Inflammatory macrophage (primary cell): Measurements from ENCODE around the gene VWA2.

Source experiments
- DNase-seq, 2 donors: peaks; one replicate each; pipeline ENCODE4 v3.0.0-alpha.2; 2020 to 2022

VWA2 gene

DNA sequence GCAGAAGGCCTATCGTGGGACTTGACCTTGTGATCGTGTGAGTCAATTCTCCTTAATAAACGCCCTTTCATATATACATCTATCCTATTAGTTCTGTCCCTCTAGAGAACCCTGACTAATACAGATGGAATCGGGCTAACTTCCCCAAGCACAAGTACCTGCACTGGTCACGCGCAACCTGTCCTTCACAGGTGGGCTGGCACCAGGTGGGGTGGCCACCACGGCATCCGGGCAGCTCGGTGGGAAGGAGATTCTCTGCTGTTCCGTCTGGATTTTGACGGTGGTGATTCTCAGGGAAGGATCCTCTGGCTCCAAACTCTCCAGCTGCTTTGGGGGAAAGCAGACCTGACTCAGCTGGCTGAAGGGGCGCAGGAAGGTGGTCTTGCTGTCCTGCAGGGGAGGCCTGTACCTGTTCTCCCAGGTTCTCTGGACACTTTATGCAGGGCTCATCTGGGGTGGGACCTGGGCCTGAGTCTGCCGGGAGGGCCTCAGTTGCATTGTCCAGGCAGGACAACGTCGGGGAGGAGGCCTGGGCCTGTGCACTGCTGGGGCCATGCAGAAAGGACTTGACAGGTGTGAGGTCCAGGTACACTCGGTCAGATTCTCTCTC is 61.1 kb downstream of the VWA2 start:
- DNase-seq = no peak

DNA sequence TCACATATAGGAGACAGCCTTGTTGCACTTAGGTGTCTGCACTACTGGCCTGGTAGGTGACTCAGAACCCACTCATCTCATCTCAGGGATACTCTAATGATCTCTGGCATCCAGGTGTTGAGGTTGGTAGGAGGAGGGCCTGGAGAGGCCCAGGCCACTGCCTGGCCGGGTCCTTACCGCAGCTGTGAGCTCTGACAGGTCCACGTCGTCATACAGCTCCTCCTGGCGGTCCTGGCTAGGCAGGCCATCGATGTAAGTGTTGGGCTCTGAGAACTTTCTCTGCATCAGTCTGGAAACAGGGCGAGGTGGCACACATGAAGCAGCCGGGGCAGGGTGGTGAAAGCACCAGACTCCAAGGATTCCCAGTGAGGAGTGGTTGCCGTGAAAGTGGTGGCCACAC is 62.1 kb downstream of the VWA2 start:
- DNase-seq = no peak

DNA sequence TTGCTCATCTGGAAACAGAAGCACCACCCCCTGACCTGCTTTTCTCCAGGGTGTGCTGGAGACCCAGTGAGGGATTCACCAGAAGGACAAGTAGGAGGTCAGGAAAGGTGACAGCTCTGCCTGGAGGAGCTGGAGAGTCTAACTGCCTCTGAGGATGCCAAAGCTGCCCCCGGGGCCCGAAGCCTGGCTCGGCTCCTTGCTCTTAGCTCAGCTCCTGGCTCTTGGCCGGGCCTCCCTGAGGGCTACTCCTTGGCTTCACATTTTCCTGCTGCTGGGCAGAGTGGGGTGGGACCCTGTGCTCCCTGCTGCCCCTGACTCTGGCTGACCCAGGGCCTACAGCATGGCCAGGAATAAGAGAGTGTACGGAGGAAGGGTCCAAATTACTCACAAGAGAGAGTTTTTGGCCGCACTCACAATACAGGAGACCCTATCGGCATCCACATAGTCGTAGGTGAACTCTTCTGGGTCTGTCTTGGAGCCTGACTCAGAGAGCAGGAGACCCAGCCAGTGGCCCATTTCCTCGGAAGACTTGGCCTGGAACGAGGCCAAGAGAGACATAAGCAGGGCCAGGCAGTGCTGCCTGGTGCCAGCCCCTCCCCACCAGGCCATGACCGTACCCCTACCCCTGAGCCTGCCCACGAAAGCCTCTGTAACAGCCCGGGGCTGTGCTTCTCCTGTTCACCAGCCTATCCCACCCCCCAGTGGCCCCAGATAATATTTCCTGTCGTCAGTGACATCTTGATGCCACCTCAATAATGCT is 63.1 kb downstream of the VWA2 start:
- DNase-seq = no peak

DNA sequence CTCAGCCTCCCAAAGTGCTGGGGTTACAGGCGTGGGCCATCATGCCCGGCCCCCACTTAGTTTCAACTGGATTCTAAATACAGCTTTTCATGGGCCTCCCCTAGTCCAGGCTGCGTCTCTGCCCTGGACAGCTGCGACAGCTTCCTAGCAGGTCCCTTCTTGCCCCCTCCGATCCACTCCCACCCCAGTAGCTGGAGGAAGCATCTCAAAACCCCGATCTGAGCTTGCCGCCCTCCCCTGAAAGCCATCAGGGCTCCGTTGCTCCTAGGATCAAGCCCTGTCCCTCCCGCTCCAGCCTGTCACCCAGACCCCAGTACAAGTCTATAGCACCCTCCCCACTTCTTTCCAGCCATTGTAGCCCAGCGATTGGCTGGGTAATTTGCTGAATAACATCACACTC is 64.5 kb downstream of the VWA2 start:
- no peak for DNase-seq

DNA sequence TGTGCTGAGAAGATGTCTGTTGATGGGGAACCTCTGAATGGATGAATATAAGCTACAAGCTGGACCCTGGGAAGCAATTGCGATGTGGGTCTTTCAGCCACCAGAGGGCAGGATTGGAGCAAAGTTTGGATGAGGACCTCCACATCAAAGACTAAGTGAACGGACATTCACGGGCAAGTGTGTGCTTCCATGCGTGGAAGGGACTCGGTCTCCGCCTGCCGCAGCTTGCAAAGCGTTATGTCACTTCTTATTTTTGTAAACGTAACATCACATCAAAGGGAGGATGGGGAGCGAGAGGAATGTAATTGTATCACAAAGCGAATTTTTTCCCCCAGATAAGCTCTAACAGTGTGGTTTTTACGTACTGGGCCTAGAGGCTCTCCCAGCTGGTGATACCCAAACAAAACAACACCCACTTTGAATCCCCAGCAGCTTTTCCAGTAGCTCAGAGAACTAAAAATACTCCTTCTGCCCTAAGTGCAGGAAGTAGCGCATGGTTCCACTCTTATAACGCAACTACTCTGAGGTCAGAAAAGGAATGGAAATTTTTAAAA is 65.0 kb downstream of the VWA2 start:
- DNase-seq = peak; percentile 76 to 80

DNA sequence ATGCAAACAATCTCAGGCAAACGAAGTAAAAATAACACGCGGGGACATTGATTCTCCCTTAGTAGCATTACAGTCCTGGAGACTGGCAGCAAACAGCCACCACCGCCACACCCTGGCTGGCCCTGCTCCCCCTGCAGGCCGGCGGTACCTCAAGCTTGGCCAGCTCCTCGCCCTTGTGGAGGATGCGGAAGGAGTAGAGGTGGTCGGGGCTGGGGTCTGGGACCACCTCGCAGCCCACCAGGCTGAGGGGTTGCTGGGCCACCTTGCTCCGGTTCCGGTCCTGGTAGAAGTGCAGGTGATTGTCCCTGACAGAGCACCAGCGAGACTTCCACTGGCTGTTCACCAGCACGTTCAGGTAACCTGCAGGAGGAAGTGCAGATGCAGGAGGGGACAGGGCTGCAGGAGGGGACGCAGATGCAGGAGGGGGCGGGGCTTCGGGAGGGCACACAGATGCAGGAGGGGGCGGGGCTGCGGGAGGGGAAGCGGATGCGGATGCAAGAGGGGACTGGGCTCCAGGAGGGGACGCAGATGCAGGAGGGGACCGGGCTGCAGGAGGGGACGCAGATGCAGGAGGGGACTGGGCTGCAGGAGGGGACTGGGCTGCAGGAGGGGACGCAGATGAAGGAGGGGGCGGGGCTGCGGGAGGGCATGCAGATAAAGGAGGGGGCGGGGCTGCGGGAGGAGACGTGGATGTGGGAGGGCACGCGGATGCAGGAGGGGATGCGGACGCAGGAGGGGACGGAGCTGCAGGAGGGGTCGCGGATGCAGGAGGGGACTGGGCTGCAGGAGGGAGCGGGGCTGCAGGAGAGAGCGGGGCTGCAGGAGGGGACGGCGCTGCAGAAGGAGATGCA is 65.7 kb downstream of the VWA2 start:
- DNase-seq = peak; percentile 26 to 45

DNA sequence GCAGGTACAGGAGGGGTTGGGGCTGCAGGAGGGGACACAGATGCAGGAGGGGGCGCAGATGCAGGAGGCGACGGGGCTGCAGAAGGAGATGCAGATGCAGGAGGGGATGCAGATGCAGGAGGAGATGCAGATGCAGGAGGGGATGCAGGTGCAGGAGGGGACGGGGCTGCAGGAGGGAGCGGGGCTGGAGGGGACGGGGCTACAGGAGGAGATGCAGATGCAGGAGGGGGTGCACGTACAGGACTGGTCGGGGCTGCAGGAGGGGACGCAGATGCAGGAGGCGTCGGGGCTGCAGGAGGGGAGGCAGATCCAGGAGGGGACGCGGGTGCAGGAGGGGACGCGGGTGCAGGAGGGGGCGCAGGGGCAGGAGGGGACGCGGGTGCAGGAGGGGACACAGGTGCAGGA is 66.5 kb downstream of the VWA2 start:
- DNase-seq = no peak

DNA sequence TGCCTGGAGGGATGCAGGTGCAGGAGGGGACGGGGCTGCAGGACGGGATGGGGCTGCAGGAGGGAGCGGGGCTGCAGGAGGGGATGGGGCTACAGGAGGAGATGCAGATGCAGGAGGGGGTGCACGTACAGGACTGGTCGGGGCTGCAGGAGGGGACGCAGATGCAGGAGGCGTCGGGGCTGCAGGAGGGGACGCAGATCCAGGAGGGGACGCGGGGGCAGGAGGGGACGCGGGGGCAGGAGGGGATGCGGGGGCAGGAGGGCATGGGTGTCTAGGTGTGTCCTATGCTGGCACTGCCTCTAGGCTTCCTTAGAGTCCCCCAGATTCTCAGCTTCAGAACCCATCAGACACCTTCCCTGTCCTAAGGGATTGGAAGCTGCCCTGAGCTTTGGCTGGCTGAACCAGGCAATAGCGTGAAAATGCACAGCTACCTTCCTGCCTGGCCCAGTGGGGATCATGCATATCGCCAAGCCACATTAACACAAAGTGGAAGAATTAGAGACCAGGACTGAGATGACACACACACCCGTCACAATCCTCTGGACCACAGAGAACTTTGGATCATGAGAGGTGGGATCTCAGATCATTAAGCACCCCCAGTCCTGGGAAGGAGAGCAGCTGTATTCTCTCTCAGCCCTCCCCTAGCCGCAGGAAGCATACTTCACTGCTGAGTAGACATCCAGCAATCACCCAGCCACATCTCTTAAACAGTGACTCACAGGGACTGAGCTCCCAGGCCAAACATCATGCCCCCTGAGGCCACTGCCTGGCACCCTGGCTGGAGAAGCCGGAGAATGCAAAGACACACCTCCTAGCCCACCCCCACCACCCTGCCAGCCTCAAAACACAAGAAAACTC is 67.3 kb downstream of the VWA2 start:
- no peak for DNase-seq

DNA sequence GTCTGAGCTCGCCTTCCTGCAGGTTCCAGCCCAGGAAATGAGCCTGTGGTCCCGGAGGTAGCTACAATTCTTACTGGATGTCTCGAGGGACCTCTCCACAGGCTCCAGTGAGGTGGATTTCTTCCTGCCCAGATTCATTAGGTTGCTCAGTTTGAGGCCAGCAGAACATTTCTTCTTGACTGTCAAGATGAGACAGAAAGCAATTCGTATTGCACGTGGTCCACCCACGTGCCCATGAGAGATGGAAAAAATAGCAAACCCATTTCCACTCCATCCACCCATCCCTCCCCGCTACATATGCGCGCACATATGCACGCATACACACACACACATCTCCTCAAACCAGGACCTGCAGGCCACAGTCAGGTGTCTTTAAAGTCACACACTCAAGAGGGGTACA is 68.7 kb downstream of the VWA2 start:
- no peak for DNase-seq

DNA sequence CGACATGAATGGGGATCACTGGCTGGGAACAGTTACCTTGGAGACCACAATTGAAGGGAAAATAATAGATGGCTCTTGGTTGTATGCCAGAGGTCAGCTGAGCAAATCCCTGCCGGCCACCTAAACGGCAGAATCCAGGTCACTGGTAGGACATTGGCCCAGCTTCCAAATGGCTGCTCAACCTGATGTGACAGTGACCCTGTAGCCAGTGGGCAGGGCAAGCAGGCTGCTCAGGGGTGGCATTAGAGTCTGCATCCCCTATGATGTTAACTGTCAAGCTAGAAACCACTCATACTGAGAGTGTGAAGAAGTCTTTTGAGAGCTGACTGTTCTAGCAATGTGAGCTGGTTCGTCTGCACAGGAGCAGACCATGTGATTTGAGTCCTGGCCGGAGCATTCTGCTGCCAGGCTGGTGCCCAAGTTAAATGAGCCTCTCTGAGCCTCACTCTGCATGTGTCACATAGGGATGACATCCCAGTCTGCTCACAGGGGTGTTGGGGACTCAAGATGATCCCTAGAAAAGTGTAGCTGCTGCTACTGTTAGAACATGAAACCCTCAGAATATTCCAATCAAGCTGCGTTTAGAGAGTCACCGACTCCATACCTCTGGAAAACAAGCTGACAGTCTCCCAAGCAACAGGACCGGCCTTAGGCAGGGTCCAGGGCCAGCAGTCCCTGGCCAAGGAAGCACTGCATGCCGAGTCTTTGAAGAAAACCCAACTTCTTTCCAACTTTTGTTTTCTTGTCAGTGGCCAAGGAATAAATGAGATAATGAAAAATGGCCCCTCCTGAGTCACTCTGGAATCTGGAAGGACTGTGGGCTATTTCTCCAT is 69.7 kb downstream of the VWA2 start:
- no peak for DNase-seq

DNA sequence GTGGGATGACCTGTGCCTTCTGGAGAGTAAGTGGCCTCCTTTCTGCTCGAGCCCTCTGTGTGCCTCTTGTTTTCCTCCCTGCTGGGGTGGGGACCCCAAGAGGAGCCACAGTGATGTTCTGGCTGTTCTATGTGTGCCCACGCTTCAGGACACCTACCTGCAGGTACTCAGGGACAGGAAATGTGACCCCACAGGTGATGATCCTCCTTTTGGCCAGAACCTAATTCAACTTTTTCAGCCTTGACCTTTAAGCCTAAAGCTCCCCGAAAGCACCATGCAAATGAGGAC is 70.3 kb downstream of the VWA2 start:
- DNase-seq = no peak

DNA sequence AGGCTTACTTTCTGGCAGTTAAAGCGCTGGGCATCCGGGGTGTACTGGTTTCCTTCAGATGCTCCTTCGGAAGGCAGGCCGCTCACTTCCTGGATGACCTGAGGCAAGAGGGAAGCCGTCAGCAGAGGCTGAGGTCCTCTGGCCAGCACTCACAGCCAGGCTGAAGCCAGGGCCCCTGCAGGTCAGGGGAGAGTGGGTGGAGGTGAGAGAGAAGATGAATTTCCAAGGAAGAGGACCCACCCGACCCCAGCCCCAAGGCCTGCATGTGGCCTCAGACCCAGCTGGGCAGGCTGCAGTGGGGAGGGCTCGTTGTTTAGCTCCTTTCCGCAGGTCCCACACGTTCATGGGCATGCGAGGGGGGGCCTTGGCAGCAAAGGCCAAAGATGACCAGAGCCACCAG is 71.3 kb downstream of the VWA2 start:
- DNase-seq = no peak

DNA sequence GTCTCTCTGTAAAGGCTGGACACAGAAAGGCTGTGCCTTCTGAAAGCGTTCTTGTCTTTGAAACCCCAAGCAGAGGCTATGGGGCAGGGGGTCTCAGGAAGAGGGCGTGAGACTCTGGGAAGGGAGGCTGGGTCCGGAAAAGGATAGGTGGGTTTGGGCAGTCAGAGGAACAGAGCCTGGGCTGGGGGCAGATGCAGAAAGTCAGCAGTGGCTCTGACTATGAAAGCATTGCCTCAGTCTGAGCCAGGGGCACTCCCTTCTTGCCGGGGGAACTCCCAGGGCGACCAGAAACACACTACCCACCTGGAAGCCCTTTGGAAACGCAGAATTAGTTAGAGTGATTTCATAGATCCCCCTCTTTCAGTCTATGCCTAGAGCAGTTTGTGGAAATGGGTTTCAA is 72.0 kb downstream of the VWA2 start:
- no peak for DNase-seq

DNA sequence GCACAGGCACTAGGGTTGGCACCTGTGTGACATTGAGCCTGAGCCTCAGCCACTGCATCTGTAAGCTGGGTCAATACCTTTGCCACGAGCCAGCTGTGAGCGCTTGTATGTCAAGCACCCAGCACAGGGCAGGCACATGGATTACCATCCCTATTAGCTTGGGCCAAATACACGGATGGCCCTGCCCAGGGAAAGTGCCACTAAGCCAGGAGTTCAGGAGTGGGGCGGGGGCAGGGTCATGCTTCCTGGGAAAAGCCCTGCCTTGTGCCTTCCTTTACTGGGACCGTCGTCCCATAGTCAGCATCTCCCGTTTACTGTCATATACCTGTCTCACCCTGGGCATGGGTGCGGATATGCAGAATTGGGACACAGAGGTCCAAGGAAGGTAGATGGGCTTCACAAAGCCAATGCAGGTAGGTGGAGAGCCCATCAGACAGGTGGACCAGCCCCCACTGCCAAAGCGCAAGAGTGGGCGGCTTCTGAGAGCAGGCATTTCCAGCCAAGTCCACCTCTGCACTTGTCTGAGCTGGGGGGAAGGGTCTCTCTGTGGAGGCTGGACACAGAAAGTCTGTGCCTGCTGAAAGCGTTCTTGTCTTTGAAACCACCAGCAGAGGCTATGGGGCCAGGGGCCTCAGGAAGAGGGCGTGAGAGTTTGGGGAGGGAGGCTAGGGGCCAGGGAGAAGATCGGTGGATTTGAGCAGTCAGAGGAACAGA is 72.6 kb downstream of the VWA2 start:
- DNase-seq = no peak

DNA sequence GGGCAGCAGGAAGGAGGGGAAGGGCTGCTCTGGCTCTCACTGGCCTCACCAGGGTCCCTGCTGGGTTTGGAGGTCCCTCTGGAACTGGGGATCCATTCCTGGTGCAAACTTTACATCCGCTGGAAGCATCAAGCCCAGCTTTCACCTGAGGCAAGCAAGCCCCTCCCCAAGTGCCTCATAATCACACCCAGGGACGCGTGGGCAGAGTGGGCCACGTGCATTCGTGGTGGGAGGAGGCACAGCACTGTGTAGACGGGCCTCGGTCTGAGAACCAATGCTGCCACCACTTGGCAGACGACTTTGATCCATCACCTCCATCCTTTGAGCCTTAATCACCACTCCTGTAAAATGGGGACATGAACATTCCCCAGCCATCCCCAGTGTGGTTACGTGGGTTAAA is 74.1 kb downstream of the VWA2 start:
- DNase-seq = no peak

DNA sequence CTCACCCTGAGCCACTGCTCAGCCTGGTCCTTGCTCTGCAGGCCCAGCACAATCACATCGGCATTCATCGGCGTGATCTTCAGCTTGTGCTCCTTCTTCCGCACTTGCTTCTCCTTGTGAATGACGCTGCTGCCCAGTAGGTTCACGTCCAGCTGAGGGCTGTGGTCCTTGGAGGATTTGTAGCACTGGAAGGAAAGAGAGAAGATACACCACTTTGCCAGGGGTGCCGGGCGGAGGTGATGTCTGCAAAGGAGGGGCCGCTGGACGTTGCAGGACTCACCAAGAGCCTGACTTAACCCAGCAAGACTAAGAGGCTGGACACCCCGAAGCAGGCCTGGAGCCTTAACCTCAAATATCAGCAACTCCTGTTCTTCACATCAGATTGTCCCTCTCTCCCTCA is 74.8 kb downstream of the VWA2 start:
- DNase-seq = no peak

DNA sequence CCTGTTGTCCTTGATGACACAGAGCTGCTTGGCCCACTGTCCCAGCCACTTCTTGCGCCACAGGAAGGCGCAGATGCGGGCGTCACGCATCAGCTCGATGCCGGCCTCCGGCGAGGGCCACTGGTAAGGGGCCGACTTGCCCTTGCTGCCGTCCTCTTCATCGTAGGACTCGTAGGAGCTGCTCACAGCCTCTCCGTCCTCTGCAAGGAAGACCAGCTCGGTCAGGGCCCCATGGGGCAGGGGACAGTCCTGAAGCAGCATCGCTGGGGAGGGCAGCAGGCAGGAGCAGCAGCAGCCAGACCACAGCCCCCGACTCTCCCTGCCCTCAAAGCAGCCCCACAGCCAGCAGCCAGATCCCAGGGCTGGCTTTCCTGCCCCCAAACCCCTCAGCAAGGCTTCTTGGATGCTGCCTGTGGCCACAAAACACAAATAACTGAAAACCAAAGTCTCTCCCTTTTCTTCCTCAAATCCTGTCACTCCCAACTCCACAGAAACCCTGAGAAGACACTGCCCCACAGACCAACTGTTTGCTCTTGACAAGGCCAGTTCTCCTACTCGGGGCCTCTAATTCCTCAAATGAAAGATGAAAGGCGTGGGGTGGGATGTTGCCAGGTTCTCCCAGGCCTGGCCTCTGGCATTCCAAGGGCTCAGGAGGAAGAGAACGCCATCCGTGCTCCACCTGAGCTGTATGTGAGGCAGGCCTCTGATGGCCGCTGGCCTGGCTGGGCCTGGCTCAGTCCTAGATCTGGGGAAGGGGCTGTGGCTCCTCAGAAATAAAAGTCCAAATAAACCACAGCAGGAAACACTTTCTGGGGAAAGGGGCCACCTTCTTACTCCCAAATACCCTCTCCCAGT is 76.7 kb downstream of the VWA2 start:
- DNase-seq = no peak

DNA sequence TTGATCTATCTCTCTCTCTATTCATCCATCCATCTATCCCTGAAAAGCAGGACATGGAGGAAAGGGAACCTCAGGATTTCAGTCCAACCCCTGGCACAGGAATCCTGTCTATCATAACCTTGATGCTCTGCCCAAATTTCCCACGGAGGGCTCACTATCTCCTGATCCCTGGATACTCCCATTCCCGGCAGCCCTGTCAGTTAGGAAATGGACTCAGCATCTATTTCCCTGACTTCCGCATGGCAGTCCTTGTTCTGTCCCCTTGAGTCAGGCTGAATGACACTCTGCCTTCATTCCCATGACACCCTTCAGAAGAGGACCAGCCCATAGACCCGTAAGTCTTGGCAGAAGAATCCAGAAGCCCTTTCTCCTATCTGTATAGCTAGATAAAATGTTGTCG is 77.7 kb downstream of the VWA2 start:
- DNase-seq = no peak

DNA sequence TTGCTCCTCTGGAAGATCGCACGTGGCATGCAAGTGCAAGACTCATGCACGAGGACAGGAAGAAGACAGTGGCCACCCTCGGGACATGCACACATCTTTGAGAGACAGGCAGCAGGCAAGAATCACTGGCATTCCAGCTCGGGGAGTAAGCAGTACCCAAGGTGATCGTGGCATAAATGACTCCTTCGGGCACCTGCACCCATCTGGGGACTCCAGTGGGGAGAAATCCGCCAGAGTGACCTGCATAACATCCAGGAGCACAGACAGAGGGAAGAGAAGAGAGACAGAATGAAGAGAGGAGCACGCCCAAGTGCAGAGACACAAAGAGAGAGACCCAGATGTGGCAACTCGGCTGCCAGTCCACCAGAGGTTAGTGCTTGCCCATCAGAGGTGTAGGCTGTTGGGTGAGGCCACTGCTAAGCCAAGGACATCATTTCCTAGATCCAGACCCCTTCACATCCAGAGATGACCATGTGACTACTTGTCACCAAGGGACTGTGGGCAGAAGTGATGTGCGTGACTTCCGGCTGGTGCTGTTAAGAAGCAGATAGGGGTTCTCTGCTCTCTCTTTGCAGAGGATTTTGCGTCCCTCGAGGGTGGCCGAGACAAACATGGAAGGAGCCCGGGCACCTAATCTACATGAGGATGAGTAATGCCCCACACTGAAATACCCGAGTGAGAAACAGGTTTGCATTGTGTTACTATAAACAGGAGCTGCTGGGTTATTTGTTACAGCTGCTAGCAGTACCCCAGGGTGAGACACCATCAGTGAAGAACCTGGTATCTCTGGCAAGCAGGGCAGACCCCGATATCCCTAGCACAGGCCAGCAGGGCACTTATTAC is 80.6 kb downstream of the VWA2 start:
- no peak for DNase-seq
